ENCODE measurements around the gene CSMD2. TPM values are rescaled to one million over a fixed set of nuclear protein-coding genes. Genes with fewer than 3 reads are reported as not detected.

CSMD2 gene
- total RNA-seq, 2 donors from 2014 or later = 0.62 to 2.8 TPM

- H3K4me1 ChIP-seq (ENCODE audit: control insufficient read depth, insufficient read depth, low read length) = no peaks in the 10 kb centered on the region
- no peaks in the 10 kb centered on the region for H3K9me3 ChIP-seq (ENCODE audit: control insufficient read depth, low read length)
- Mint-ChIP-seq H3K9me3 (no peaks in the 10 kb centered on the region), H3K27ac (no peak overlapping the region), H3K27me3 (ENCODE audit: insufficient read depth) (peaks cover 10% of the 10 kb centered on the region), H3K4me1 (no peaks in the 10 kb centered on the region), H3K4me3 (no peak overlapping the region), H3K36me3 (ENCODE audit: low read depth) (no peaks in the 10 kb centered on the region)
- 81 to 100% methylated on average over 1 of the region's 1 CpG for WGBS, 2 experiments (ENCODE audit: insufficient coverage in 1 of 2, insufficient read length in 1 of 2)
- peaks cover 5% of the 10 kb centered on the region for H3K27me3 ChIP-seq (ENCODE audit: control insufficient read depth, insufficient read depth, low read length, poor library complexity, severe bottlenecking)
- H3K36me3 ChIP-seq (ENCODE audit: control insufficient read depth, insufficient read depth, low read length) = no peaks in the 10 kb centered on the region
- TF ChIP-seq CTCF (conservative IDR thresholded peaks at IDR 0.05) = no peak
- no peak overlapping the region for H3K27ac ChIP-seq (ENCODE audit: low read depth, low read length)
- DNase-seq = no peak
- no peak overlapping the region for H3K9ac ChIP-seq (ENCODE audit: extremely low read depth, low read length, poor library complexity, severe bottlenecking)
- H3K4me3 ChIP-seq (ENCODE audit: low read length) = no peak overlapping the region
Observed at GRCh38 chr1:33618636-33619035, 546.4 kb downstream of the CSMD2 start.

DNA sequence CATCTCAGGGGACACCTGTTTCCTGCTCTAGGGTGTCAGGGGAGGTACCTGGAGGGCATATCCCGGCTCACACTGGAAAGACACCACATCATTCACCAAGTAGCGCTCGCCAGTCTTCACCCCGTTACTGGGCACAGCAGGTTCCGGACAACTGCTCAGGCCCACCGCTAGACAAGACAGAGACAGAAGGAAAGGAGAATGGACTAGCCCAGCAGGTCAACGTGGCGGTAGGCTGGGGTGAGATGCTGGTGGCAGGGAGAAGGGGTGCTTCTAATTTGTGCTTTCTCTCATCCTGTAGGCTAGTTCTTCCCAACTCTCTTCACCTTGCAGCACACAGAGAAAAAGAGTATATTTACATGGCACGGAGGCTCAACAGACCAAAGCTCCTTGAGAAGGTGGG is 547.6 kb downstream of the CSMD2 start:
- 94 to 100% methylated on average over 4 to 9 of the region's 9 CpGs for WGBS, 2 experiments (ENCODE audit: insufficient coverage in 1 of 2, insufficient read length in 1 of 2)
- Histone ChIP-seq H3K9ac (ENCODE audit: extremely low read depth, low read length, poor library complexity, severe bottlenecking) (no peak overlapping the region), H3K4me1 (ENCODE audit: control insufficient read depth, insufficient read depth, low read length) (no peaks in the 10 kb centered on the region), H3K27me3 (ENCODE audit: control insufficient read depth, insufficient read depth, low read length, poor library complexity, severe bottlenecking) (peaks cover 5% of the 10 kb centered on the region), H3K27ac (ENCODE audit: low read depth, low read length) (no peak overlapping the region), H3K36me3 (ENCODE audit: control insufficient read depth, insufficient read depth, low read length) (no peaks in the 10 kb centered on the region), H3K9me3 (ENCODE audit: control insufficient read depth, low read length) (no peaks in the 10 kb centered on the region), H3K4me3 (ENCODE audit: low read length) (no peak overlapping the region)
- TF ChIP-seq CTCF (conservative IDR thresholded peaks at IDR 0.05) = no peak
- no peak overlapping the region for H3K27ac Mint-ChIP-seq
- H3K4me1 Mint-ChIP-seq = no peaks in the 10 kb centered on the region
- no peak overlapping the region for H3K4me3 Mint-ChIP-seq
- H3K9me3 Mint-ChIP-seq = no peaks in the 10 kb centered on the region
- H3K36me3 Mint-ChIP-seq (ENCODE audit: low read depth) = no peaks in the 10 kb centered on the region
- H3K27me3 Mint-ChIP-seq (ENCODE audit: insufficient read depth) = peaks cover 10% of the 10 kb centered on the region
- no peak for DNase-seq

DNA sequence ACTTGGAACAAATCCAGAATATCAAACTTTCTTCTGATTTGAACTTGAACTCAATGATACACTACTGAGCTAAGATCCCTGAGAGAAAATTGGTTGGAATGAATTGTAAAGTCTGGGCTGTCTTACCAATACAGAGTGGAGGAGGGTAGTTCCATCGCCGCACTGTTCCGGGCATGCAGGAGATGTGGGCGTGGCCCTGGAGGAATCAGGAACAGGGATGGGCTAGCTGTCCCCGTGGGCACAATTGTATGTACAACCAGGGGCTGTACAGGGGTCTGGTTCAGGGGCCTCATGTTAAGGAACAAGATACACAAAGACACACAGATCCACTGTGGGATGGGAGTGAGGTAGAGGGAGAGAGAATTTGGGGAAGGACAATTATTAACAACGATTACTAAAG is 548.2 kb downstream of the CSMD2 start:
- peaks cover 10% of the 10 kb centered on the region for H3K27me3 Mint-ChIP-seq (ENCODE audit: insufficient read depth)
- WGBS, 2 experiments (ENCODE audit: insufficient coverage in 1 of 2, insufficient read length in 1 of 2) = 96 to 100% methylated on average over 3 to 5 of the region's 6 CpGs

More for the DNA sequence above, 548.2 kb downstream of the CSMD2 start:
- H3K27me3 ChIP-seq (ENCODE audit: control insufficient read depth, insufficient read depth, low read length, poor library complexity, severe bottlenecking) = peaks cover 5% of the 10 kb centered on the region
- Mint-ChIP-seq H3K4me1 (no peaks in the 10 kb centered on the region), H3K27ac (no peak overlapping the region), H3K36me3 (ENCODE audit: low read depth) (no peaks in the 10 kb centered on the region), H3K4me3 (no peak overlapping the region), H3K9me3 (no peaks in the 10 kb centered on the region)
- TF ChIP-seq CTCF (conservative IDR thresholded peaks at IDR 0.05) = no peak
- no peak overlapping the region for H3K27ac ChIP-seq (ENCODE audit: low read depth, low read length)
- no peak for DNase-seq
- H3K9ac ChIP-seq (ENCODE audit: extremely low read depth, low read length, poor library complexity, severe bottlenecking) = no peak overlapping the region
- H3K36me3 ChIP-seq (ENCODE audit: control insufficient read depth, insufficient read depth, low read length) = no peaks in the 10 kb centered on the region
- H3K4me3 ChIP-seq (ENCODE audit: low read length) = no peak overlapping the region
- H3K4me1 ChIP-seq (ENCODE audit: control insufficient read depth, insufficient read depth, low read length) = no peaks in the 10 kb centered on the region
- no peaks in the 10 kb centered on the region for H3K9me3 ChIP-seq (ENCODE audit: control insufficient read depth, low read length)
